BLaER1 (cell line): ENCODE measurements around the gene RPGRIP1L.
"Not testable (repeated sequence)": the region's sequence is repeated elsewhere in the genome, so short reads cannot be mapped to it uniquely, and the experiment has no call there.

Source experiments
- H3K27ac ChIP-seq: shearing (Covaris generic); formaldehyde crosslinking; 2 replicates; pipeline ENCODE4 v1.8.1; 2022
- H3K27me3 ChIP-seq: shearing (Covaris generic); formaldehyde crosslinking; 2 replicates; pipeline ENCODE4 v1.8.1; 2022
- H3K36me3 ChIP-seq: shearing (Covaris generic); formaldehyde crosslinking; 2 replicates; pipeline ENCODE4 v1.8.1; 2022
- H3K4me1 ChIP-seq: shearing (Covaris generic); formaldehyde crosslinking; 2 replicates; pipeline ENCODE4 v1.8.1; 2022
- H3K4me2 ChIP-seq: shearing (Covaris generic); formaldehyde crosslinking; 2 replicates; pipeline ENCODE4 v1.8.1; 2022
- H3K4me3 ChIP-seq: shearing (Covaris generic); formaldehyde crosslinking; 2 replicates; pipeline ENCODE4 v1.8.1; 2022
- H3K9ac ChIP-seq: shearing (Covaris generic); formaldehyde crosslinking; 2 replicates; pipeline ENCODE4 v1.8.1; 2022
- H3K9me3 ChIP-seq: shearing (Covaris generic); formaldehyde crosslinking; 2 replicates; pipeline ENCODE4 v1.8.1; 2022
- H4K20me1 ChIP-seq: shearing (Covaris generic); formaldehyde crosslinking; 2 replicates; pipeline ENCODE4 v1.8.1; 2022
- Cebpa-rat ChIP-seq: shearing (Covaris generic); IDR thresholded peaks from 2 replicates; pipeline ENCODE4 v1.8.1; 2022

Gene RPGRIP1L

DNA sequence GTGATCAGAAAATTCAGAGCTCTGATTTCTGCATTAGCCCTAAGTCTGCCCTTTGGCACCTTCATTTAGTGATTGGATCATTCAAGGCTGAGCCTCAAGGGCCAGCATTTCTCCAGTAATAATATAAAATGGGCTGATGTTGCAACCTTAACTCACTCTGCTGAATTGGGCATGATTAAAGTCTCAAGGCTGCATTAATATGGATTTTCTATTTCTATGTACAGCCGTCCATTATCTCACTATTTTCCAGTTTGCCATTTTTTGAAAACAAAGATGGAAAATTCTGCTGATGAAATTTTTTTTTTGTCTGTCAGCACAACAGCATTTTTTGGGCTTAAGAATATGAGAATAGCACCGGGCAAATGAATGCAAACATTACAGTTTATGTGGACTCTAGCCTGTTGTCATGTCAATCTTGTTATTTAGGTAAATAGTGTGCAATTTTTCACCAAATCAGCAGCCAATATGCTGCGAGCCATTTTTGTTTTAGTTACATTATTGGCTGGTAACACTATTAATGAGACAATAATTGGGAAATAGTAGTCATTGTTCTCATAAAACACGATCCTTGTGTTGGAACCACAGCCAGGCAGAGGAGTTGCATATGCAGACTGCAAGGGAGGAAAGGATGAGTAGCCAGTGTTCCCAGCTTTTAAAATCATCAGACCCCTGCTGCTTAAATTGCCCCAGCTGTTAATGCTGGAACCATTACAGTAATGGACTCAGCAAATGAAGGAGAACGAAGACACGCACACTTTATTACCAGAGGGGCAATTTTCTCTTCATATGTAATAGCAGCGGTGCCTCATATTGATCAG is 10.8 kb upstream of the RPGRIP1L start:
- no peak for TF ChIP-seq Cebpa-rat
- no peak overlapping the region for H3K27ac ChIP-seq
- H3K4me3 ChIP-seq, result no peak overlapping the region
- H3K4me1 ChIP-seq, result no peaks in the 10 kb centered on the region
- H4K20me1 ChIP-seq, result peaks cover 46% of the 10 kb centered on the region
- no peaks in the 10 kb centered on the region for H3K9me3 ChIP-seq
- H3K36me3 ChIP-seq, result 0 out of 2 replicates have a peak, but pooled peaks cover 7% of the 10 kb centered on the region
- no peak overlapping the region for H3K4me2 ChIP-seq
- H3K9ac ChIP-seq, result no peak overlapping the region
- no peaks in the 10 kb centered on the region for H3K27me3 ChIP-seq

GRCh38 chr16:53713403-53714204 is 9.9 kb upstream of the RPGRIP1L start:
- H4K20me1 ChIP-seq, result peaks cover 46% of the 10 kb centered on the region
- H3K27ac ChIP-seq, result no peak overlapping the region

GRCh38 chr16:53712065-53712464 is 8.4 kb upstream of the RPGRIP1L start:
- H3K36me3 ChIP-seq, result 0 out of 2 replicates have a peak, but pooled peaks cover 16% of the 10 kb centered on the region
- H3K4me3 ChIP-seq, result no peak overlapping the region
- H3K4me2 ChIP-seq, result no peak overlapping the region
- no peak overlapping the region for H3K27ac ChIP-seq
- H3K9me3 ChIP-seq, result no peaks in the 10 kb centered on the region
- H3K27me3 ChIP-seq, result no peaks in the 10 kb centered on the region
- H4K20me1 ChIP-seq, result peaks cover 46% of the 10 kb centered on the region
- TF ChIP-seq Cebpa-rat, result no peak
- peaks cover 10% of the 10 kb centered on the region for H3K4me1 ChIP-seq
- H3K9ac ChIP-seq, result no peak overlapping the region

More at GRCh38 chr16:53713403-53714204, 9.9 kb upstream of the RPGRIP1L start:
- Histone ChIP-seq H3K9ac (no peak overlapping the region), H3K9me3 (no peaks in the 10 kb centered on the region), H3K27me3 (no peaks in the 10 kb centered on the region), H3K4me3 (no peak overlapping the region), H3K36me3 (0 out of 2 replicates have a peak, but pooled peaks cover 7% of the 10 kb centered on the region), H3K4me2 (no peak overlapping the region), H3K4me1 (no peaks in the 10 kb centered on the region)
- TF ChIP-seq Cebpa-rat, result no peak

DNA sequence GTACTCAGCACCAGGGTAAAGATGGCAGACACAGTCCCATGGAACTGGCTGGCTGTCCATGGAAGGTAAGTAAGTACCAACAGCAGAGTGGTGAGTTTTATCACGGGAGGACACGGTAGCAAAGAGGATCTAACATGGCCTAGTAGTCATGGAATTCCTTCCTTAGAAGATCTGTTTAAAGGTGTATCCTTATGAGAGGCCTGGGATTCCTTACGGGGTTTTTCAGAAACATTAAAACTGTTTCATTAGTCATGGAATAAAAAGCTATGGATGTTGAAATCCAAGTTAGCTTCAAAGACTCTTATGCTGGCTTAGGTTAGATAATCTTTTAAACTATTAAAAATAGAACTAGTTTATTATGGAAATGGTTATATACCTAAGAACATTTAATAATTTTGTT is 7.7 kb upstream of the RPGRIP1L start:
- H3K9ac ChIP-seq, result no peak overlapping the region
- no peak overlapping the region for H3K4me2 ChIP-seq
- H4K20me1 ChIP-seq, result peaks cover 46% of the 10 kb centered on the region
- H3K9me3 ChIP-seq, result no peaks in the 10 kb centered on the region
- peaks cover 12% of the 10 kb centered on the region for H3K4me1 ChIP-seq
- H3K36me3 ChIP-seq, result 0 out of 2 replicates have a peak, but pooled peaks cover 23% of the 10 kb centered on the region
- no peaks in the 10 kb centered on the region for H3K27me3 ChIP-seq
- H3K27ac ChIP-seq, result no peak overlapping the region
- no peak overlapping the region for H3K4me3 ChIP-seq
- no peak for TF ChIP-seq Cebpa-rat

GRCh38 chr16:53708490-53708889 is 4.8 kb upstream of the RPGRIP1L start:
- H3K9ac ChIP-seq, result no peak overlapping the region
- no peaks in the 10 kb centered on the region for H3K27me3 ChIP-seq
- H3K9me3 ChIP-seq, result no peaks in the 10 kb centered on the region
- H3K36me3 ChIP-seq, result 0 out of 2 replicates have a peak, but pooled peaks cover 24% of the 10 kb centered on the region
- H4K20me1 ChIP-seq, result peaks cover 19% of the 10 kb centered on the region
- no peak overlapping the region for H3K4me2 ChIP-seq
- no peak for TF ChIP-seq Cebpa-rat
- no peak overlapping the region for H3K4me3 ChIP-seq
- no peak overlapping the region for H3K27ac ChIP-seq
- peaks cover 28% of the 10 kb centered on the region for H3K4me1 ChIP-seq

DNA sequence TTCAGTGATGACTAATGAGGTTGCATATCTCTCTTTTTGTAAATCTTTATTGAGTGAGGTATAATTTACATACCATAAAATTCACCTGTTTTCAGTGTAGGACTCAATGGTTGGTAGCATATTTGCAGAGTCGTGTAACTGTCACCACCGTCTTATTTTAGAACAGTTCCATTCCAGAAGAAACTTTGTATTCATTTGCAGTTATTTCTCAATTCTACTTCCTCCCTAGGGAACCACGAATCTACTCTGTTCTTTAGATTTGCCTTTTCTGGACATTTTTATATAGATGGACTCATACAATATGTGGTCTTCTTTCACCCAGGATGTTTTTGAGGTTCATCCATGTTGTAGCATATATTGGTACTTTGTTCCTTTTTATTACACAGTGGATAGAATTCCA is 4.0 kb upstream of the RPGRIP1L start:
- peak overlapping the region; percentile 44 for H3K4me2 ChIP-seq
- no peak overlapping the region for H3K4me3 ChIP-seq
- no peak for TF ChIP-seq Cebpa-rat
- H3K9me3 ChIP-seq, result no peaks in the 10 kb centered on the region
- peaks cover 35% of the 10 kb centered on the region for H3K4me1 ChIP-seq
- peaks cover 11% of the 10 kb centered on the region for H4K20me1 ChIP-seq
- no peaks in the 10 kb centered on the region for H3K27me3 ChIP-seq
- 0 out of 2 replicates have a peak, but pooled peaks cover 24% of the 10 kb centered on the region for H3K36me3 ChIP-seq
- no peak overlapping the region for H3K27ac ChIP-seq
- no peak overlapping the region for H3K9ac ChIP-seq

DNA sequence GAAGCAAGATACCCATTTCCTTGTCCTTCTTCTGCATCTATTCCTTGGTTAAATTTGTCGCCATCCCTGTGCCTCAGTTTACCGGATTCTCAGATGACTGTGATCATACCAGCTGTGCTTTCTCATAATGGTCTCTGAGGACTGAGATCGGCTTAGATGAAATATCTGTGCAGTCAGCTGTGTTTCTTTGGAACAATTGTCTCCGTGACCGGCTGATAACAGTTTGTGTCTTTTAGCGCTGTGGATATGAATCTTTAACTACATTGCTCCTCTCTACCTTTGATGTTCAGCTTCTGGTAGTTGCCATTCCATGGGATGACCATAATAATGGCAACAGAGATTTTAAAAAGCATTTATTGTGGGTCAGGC is 770 bp upstream of the RPGRIP1L start:
- TF ChIP-seq Cebpa-rat, result no peak
- peak overlapping the region; percentile 84 for H3K4me2 ChIP-seq
- peak overlapping the region; percentile 76 for H3K4me3 ChIP-seq
- peak overlapping the region; percentile 75 for H3K9ac ChIP-seq
- peaks cover 36% of the 10 kb centered on the region for H3K4me1 ChIP-seq
- H3K27ac ChIP-seq, result peak overlapping the region; percentile 59
- no peaks in the 10 kb centered on the region for H4K20me1 ChIP-seq
- 0 out of 2 replicates have a peak, but pooled peaks cover 3% of the 10 kb centered on the region for H3K9me3 ChIP-seq
- H3K27me3 ChIP-seq, result no peaks in the 10 kb centered on the region
- 0 out of 2 replicates have a peak, but pooled peaks cover 22% of the 10 kb centered on the region for H3K36me3 ChIP-seq

DNA sequence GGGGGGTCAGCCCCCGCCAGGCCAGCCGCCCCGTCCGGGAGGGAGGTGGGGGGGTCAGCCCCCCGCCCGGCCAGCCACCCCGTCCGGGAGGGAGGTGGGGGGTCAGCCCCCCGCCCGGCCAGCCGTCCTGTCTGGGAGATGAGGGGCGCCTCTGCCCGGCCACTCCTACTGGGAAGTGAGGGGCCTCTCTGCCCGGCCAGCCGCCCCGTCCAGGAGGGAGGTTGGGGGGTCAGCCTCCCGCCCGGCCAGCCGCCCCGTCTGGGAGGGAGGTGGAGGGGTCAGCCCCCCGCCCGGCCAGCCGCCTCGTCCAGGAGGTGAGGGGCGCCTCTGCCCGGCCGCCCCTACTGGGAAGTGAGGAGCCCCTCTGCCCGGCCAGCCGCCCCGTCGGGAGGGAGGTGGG is 5.4 kb downstream of the RPGRIP1L start:
- Histone ChIP-seq H3K9me3 (peaks cover 23% of the 10 kb centered on the region), H3K36me3 (peaks cover 21% of the 10 kb centered on the region)
- not testable (repeated sequence) for H3K9ac ChIP-seq, H3K4me3 ChIP-seq, H4K20me1 ChIP-seq, H3K27ac ChIP-seq, H3K4me2 ChIP-seq, H3K4me1 ChIP-seq, H3K27me3 ChIP-seq

- no peak overlapping the region for H3K27ac ChIP-seq
Measured at GRCh38 chr16:53695070-53695469, 8.6 kb downstream of the RPGRIP1L start.

GRCh38 chr16:53693320-53693719 is 10.3 kb downstream of the RPGRIP1L start:
- no peak for TF ChIP-seq Cebpa-rat
- no peak overlapping the region for H3K9ac ChIP-seq
- no peaks in the 10 kb centered on the region for H3K4me1 ChIP-seq
- no peak overlapping the region for H3K27ac ChIP-seq
- no peak overlapping the region for H3K4me3 ChIP-seq
- H3K4me2 ChIP-seq, result no peak overlapping the region
- peaks cover 16% of the 10 kb centered on the region for H3K9me3 ChIP-seq
- H4K20me1 ChIP-seq, result no peaks in the 10 kb centered on the region
- peaks cover 30% of the 10 kb centered on the region for H3K36me3 ChIP-seq
- no peaks in the 10 kb centered on the region for H3K27me3 ChIP-seq

More at GRCh38 chr16:53695070-53695469, 8.6 kb downstream of the RPGRIP1L start:
- peaks cover 23% of the 10 kb centered on the region for H3K9me3 ChIP-seq
- H3K27me3 ChIP-seq, result no peaks in the 10 kb centered on the region
- no peak overlapping the region for H3K4me2 ChIP-seq
- H3K4me1 ChIP-seq, result no peaks in the 10 kb centered on the region
- TF ChIP-seq Cebpa-rat, result no peak
- H3K9ac ChIP-seq, result no peak overlapping the region
- peaks cover 37% of the 10 kb centered on the region for H3K36me3 ChIP-seq
- H3K4me3 ChIP-seq, result no peak overlapping the region
- no peaks in the 10 kb centered on the region for H4K20me1 ChIP-seq
